Natural killer cell treated with Interleukin-12 subunit alpha and Interleukin-12 subunit beta and Interleukin-15 and Interleukin-18, amount 100 ng/mL, for 72 hours (primary cell): Measurements from ENCODE around the gene GLIPR1L2. TPM values are rescaled to one million over a fixed set of nuclear protein-coding genes. Genes with fewer than 3 reads are reported as not detected.
"Not testable (repeated sequence)": the region's sequence is repeated elsewhere in the genome, so short reads cannot be mapped to it uniquely, and the experiment has no call there.

Experiments used
- ATAC-seq, 2 donors: fragments of 150-1000 bp; cut with Tn5 transposase in 1 of 2; sonication (Bioruptor Pico), chemical (Tn5 transposase) in 1 of 2; 2 replicates each; pipeline ENCODE4 v1.10.0; 2021
- DNase-seq: peaks from one replicate; pipeline ENCODE4 v3.0.0; 2022; ENCODE audit warnings: low spot score
- H3K27ac Mint-ChIP-seq, 2 donors: 1 replicate in 1 of 2; 2 replicates in 1 of 2; pipeline ENCODE4 v1.8.0; 2022; ENCODE audit warnings: mixed read lengths in 2 of 2, mild to moderate bottlenecking in 1 of 2, moderate library complexity in 1 of 2
- H3K27me3 Mint-ChIP-seq, 2 donors: 1 replicate in 1 of 2; 2 replicates in 1 of 2; pipeline ENCODE4 v1.8.0; 2022; ENCODE audit warnings: mixed read lengths in 2 of 2
- H3K36me3 Mint-ChIP-seq: one replicate; pipeline ENCODE4 v1.8.0; 2022; ENCODE audit warnings: mixed read lengths
- H3K4me1 Mint-ChIP-seq, 2 donors: 1 replicate in 1 of 2; 2 replicates in 1 of 2; pipeline ENCODE4 v1.8.0; 2022; ENCODE audit warnings: low read depth in 2 of 2, mixed read lengths in 2 of 2, mild to moderate bottlenecking in 1 of 2
- H3K4me3 Mint-ChIP-seq: one replicate; pipeline ENCODE4 v1.8.0; 2022; ENCODE audit warnings: mixed read lengths
- H3K9me3 Mint-ChIP-seq: 2 replicates; pipeline ENCODE4 v1.8.0; 2022; ENCODE audit warnings: mixed read lengths
- total RNA-seq, 2 donors: library from RNA; stranded (reverse); gene quantifications; one replicate each; pipeline ENCODE4 v1.2.3, GENCODE V29; 2022

The GLIPR1L2 gene
- 1 to 10 TPM in 1 of 2 donors, not detected in 1; 1.0 TPM for total RNA-seq

DNA sequence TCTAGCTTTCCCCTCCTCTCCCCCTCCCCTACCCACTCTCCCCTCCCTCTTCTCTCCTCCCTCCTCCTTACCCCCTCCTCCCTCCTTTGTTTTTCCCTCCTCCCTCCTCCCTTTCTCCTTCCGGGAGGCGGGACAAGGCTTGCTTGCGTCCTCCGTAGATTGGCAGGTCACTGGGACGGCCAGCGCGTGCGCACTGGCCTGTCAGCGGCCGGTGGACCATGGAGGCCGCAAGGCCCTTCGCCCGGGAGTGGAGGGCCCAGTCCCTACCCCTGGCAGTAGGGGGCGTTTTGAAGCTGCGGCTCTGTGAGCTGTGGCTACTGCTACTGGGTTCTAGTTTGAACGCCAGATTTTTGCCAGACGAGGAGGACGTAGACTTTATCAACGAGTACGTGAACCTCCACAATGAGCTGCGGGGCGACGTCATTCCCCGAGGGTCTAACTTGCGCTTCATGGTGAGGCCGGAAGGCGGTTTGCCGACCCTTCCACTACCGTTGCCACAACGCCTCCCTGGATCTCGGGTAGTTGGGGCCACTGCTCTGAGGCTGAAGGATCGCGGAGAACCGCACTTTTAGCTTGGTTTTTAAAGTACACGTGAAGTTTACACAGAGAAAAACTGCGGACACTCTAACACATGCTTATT, at the start of gene GLIPR1L2:
Gene GLIPR1L2 (plus strand): TSS at position 191 of the 640 bp plus-strand sequence. CDS start 28 bp downstream, at position 219.
- Mint-ChIP-seq H3K27me3 (peaks cover 0 to 4% of the 10 kb centered on the region in 2 donors), H3K4me3 (peak within 1 kb of the TSS; percentile 95), H3K27ac (peak within 1 kb of the TSS; percentile 97 to 98), H3K36me3 (no peaks in the 10 kb centered on the region), H3K9me3 (no peaks in the 10 kb centered on the region), H3K4me1 (peaks cover 26 to 41% of the 10 kb centered on the region in 2 donors)
- DNase-seq (peak; percentile 95), ATAC-seq (peak; percentile 99 to 100)

DNA sequence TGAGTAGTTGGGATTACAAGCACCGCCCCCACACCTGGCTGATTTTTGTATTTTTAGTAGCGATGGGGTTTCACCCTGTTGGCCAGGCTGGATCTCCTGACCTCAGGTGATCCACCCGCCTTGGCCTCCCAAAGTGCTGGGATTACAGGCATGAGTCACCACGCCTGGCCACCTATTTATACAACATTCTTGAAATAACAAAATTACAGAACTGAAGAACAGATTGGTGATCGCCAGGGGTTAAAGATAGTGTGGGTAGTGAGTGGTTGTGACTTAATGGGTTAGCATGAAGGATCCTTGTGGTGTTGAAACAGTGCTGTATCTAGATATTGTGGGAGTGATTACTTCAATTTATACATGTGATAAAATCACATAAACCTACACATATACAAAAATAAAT, 49.0 kb upstream of the GLIPR1L2 start:
- Mint-ChIP-seq H3K27me3 (peaks cover 0 to 7% of the 10 kb centered on the region in 2 donors), H3K27ac (no peak overlapping the region), H3K4me3 (no peak overlapping the region), H3K9me3 (no peaks in the 10 kb centered on the region), H3K36me3 (no peaks in the 10 kb centered on the region), H3K4me1 (peaks cover 5 to 7% of the 10 kb centered on the region in 2 donors)
- DNase-seq = no peak
- ATAC-seq = no peak

DNA sequence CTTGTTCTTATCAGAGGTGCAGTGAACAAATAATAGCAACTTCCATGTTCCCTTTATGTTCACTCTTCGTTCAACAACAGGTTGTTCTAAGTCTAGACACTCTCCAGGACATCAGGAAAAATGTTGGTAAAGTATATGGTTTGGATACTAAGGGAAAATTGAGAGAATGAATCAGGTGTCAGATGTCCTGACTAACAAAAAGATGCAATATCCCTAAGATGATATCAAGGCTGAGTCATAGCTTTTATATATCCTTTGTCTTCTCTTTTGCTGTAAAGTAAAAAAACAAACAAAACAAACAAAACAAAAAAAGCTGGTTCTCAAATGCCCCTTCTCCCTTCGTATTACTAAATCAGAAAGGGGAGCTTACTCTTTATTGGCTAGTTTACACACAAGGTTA, 45.4 kb upstream of the GLIPR1L2 start:
- no peak overlapping the region for H3K4me3 Mint-ChIP-seq
- no peak overlapping the region for H3K27ac Mint-ChIP-seq
- no peak for DNase-seq
- no peak for ATAC-seq
- no peaks in the 10 kb centered on the region for H3K9me3 Mint-ChIP-seq
- H3K4me1 Mint-ChIP-seq = peaks cover 0 to 6% of the 10 kb centered on the region in 2 donors
- no peaks in the 10 kb centered on the region for H3K36me3 Mint-ChIP-seq
- H3K27me3 Mint-ChIP-seq = peaks cover 0 to 4% of the 10 kb centered on the region in 2 donors

DNA sequence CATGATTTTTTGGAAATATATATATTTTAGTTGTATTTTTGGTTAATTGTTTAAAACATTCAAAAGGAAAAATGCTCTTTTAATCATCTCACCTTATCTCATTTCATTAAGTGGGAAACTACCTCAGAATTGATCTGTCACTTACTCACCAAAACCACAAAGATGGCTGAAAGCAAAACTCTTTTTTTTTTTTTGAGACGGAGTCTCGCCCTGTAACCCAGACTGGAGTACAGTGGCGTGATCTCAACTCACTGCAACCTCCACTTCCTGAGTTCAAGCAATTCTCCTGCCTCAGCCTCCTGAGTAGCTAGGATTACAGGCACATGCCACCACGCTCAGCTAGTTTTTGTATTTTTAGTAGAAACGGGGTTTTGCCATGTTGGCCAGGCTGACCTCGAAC, 44.7 kb upstream of the GLIPR1L2 start:
- not testable (repeated sequence) for H3K4me1 Mint-ChIP-seq, H3K36me3 Mint-ChIP-seq, H3K27me3 Mint-ChIP-seq, H3K4me3 Mint-ChIP-seq, DNase-seq, H3K9me3 Mint-ChIP-seq, H3K27ac Mint-ChIP-seq
- peak; percentile 77 to 78 for ATAC-seq

DNA sequence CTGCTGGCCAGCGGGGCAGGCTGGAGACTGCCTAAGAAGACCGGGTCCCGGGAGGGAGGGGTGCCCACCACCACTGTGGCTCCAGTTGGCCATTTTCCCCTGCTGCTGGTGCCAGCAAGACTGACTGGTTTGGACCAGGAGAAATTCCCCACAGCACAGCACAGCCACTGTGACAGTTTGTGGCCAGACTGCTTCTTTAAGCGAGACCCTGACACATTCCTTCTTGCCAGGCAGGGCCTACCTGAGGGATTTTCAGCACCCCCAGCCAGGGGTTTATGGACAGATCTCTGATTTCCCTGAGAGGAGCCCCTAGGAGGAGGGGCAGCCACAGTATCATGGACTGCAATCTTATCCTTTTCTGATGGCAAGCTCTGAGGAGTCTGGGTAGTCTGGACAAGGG, 40.9 kb upstream of the GLIPR1L2 start:
- no peak for ATAC-seq
- Mint-ChIP-seq H3K27ac (no peak overlapping the region), H3K9me3 (peaks cover 18% of the 10 kb centered on the region), H3K4me1 (peaks cover 0 to 6% of the 10 kb centered on the region in 2 donors), H3K4me3 (no peak overlapping the region), H3K36me3 (peaks cover 28% of the 10 kb centered on the region), H3K27me3 (peaks cover 0 to 4% of the 10 kb centered on the region in 2 donors)
- DNase-seq = no peak

DNA sequence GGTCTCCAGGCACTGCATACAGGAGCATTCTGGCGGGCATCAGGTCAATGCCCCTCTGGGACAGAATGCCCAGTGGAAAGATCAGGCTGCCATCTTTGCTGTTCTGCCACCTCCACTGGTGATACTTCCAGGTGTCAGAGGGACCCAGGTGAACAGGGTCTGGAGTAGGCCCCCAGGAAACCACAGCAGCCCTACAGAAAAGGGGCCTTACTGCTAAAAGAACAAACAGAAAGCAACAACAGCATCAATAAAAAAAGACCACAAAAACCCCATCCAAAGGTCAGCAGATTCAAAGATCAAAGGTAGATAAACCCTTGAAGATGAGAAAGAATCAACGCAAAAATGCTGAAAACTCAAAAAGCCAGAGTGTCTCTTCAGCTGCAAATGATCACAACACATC, 40.5 kb upstream of the GLIPR1L2 start:
- no peak for ATAC-seq
- H3K4me3 Mint-ChIP-seq = no peak overlapping the region
- no peak overlapping the region for H3K27ac Mint-ChIP-seq
- no peak for DNase-seq
- peaks cover 21% of the 10 kb centered on the region for H3K9me3 Mint-ChIP-seq
- H3K27me3 Mint-ChIP-seq = peaks cover 0 to 3% of the 10 kb centered on the region in 2 donors
- H3K4me1 Mint-ChIP-seq = peaks cover 0 to 6% of the 10 kb centered on the region in 2 donors
- peaks cover 31% of the 10 kb centered on the region for H3K36me3 Mint-ChIP-seq

DNA sequence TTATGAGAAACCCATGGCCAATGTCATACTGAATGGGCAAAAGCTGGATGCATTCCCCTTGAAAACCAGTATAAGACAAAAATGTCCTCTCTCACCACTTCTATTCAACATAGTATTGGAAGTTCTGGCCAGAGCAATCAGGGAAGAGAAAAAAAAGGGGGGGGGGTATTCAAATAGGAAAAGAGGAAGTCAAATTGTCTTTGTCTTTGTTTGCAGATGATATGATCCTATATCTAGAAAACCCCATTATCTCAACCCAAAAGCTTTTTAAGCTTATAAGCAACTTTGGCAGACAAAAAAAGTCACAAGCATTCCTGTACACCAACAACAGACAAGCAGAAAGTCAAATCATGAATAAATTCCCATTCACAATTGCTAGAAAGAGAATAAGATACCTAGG, 36.9 kb upstream of the GLIPR1L2 start:
- peaks cover 31% of the 10 kb centered on the region for H3K36me3 Mint-ChIP-seq
- H3K4me1 Mint-ChIP-seq = no peaks in the 10 kb centered on the region
- H3K9me3 Mint-ChIP-seq = peaks cover 21% of the 10 kb centered on the region
- DNase-seq = no peak
- peaks cover 0 to 2% of the 10 kb centered on the region in 2 donors for H3K27me3 Mint-ChIP-seq
- ATAC-seq = no peak
- H3K4me3 Mint-ChIP-seq = no peak overlapping the region
- no peak overlapping the region for H3K27ac Mint-ChIP-seq

DNA sequence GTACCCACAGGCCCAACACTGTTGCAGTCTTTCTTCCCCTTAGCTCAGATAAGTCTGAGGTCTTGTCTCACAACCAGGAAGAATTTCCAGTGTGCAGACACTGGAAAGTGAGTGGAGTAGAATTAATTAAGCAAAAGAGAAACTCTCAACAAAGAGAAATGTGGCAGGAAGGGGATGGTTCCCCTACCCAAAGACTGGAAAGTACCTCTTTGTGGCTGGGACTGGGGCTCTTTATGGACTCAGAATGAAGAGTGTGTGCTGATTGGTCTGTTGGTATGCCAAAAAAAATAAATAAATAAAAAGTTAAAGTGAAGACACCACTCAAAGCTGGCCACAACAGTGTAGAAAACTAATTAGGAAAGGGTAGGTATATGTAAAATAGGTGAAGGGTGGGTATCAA, 30.0 kb upstream of the GLIPR1L2 start:
- no peaks in the 10 kb centered on the region for H3K27me3 Mint-ChIP-seq
- no peak overlapping the region for H3K4me3 Mint-ChIP-seq
- ATAC-seq = peak; percentile 62 to 82
- peaks cover 8% of the 10 kb centered on the region for H3K9me3 Mint-ChIP-seq
- peaks cover 13 to 19% of the 10 kb centered on the region in 2 donors for H3K4me1 Mint-ChIP-seq
- peak overlapping the region; percentile 32 to 92 for H3K27ac Mint-ChIP-seq
- DNase-seq = no peak
- H3K36me3 Mint-ChIP-seq = no peaks in the 10 kb centered on the region

DNA sequence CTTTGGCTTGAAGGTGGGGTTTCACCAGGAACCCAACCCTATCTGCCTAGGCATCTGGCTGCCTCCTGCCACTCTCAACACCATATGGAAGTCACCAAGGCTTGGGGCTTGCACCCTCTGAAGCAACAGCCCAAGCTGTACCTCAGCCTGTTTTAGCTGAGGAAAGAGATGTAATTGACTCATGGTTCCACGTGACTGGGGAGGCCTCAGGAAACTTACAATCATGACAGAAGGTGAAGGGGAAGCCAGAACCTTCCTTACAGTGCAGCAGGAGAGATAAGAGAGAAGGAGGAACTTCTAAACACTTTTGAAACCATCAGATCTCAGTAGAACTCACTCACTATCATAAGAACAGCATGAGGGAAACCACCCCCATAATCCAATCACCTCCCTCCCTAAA, 29.5 kb upstream of the GLIPR1L2 start:
- Mint-ChIP-seq H3K4me1 (peaks cover 18 to 20% of the 10 kb centered on the region in 2 donors), H3K9me3 (peaks cover 8% of the 10 kb centered on the region), H3K36me3 (no peaks in the 10 kb centered on the region), H3K4me3 (no peak overlapping the region), H3K27me3 (no peaks in the 10 kb centered on the region), H3K27ac (peak overlapping the region; percentile 32 to 92)
- no peak for DNase-seq
- ATAC-seq = peak; percentile 36 to 70

DNA sequence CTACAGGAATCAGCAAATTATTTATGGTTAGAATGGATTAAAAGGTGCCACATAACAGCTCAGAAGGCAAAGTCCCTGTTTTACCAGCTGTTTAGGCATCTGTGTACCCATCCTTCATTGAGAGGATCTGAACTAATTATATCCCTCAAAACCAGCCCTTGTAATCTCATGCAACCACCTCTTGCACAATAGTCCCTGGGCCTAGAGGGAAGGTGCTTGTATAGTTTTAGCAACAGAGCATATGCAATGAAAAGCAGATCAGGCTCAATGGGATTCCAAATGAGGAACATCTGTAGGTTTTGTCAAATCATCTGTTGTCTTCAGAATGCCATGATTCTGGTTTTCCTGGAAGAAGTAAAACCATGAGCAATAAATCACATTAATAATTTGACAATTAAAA, 26.0 kb upstream of the GLIPR1L2 start:
- Mint-ChIP-seq H3K4me3 (no peak overlapping the region), H3K36me3 (no peaks in the 10 kb centered on the region), H3K27ac (no peak overlapping the region), H3K9me3 (peaks cover 7% of the 10 kb centered on the region), H3K4me1 (peaks cover 19 to 22% of the 10 kb centered on the region in 2 donors), H3K27me3 (no peaks in the 10 kb centered on the region)
- no peak for ATAC-seq
- no peak for DNase-seq

DNA sequence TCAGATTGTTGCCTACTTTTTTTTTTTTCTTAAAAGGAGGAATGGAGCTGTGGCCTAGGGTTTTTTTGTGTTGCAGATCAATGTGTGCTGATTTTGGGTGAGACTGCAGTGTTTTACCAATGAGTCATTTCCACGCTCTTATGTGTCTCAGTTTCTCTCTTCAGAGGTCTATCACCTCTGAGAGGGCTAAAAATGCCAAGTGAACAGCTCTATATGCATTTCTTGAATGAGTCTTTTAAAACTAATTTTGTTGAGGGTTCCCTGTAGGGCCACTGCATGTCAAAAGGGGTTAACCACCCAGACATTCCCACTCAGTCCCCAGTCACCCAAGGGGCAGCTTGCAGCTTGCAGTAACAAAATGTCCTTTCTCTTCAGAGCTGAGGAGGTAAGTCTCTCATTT, 24.3 kb upstream of the GLIPR1L2 start:
- no peaks in the 10 kb centered on the region for H3K27me3 Mint-ChIP-seq
- no peaks in the 10 kb centered on the region for H3K36me3 Mint-ChIP-seq
- ATAC-seq (peak; percentile 11 to 66), DNase-seq (no peak)
- peaks cover under 1% of the 10 kb centered on the region for H3K9me3 Mint-ChIP-seq
- no peak overlapping the region for H3K27ac Mint-ChIP-seq
- H3K4me1 Mint-ChIP-seq = peaks cover 4 to 11% of the 10 kb centered on the region in 2 donors
- no peak overlapping the region for H3K4me3 Mint-ChIP-seq

DNA sequence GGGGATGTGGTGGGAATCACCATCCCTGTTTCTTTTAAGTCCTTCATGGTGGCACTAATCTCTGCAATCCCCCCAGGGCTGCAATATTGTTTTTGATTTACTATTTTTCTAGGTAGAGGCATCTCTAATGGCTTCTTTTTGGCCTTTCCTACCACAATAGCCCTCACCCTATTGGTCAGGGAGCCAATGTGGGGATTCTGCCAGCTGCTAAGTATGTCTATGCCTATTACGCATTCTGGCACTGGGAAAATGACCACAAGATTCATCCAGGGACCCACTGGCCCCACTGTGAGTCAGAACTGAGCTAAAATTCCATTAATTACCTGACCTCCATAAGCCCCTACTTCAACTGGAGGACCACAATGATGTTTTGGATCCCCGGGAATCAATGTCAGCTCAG, 15.9 kb upstream of the GLIPR1L2 start:
- DNase-seq = no peak
- no peak for ATAC-seq
- Mint-ChIP-seq H3K4me1 (no peaks in the 10 kb centered on the region), H3K9me3 (no peaks in the 10 kb centered on the region), H3K27me3 (no peaks in the 10 kb centered on the region), H3K4me3 (no peak overlapping the region), H3K27ac (no peak overlapping the region), H3K36me3 (no peaks in the 10 kb centered on the region)

DNA sequence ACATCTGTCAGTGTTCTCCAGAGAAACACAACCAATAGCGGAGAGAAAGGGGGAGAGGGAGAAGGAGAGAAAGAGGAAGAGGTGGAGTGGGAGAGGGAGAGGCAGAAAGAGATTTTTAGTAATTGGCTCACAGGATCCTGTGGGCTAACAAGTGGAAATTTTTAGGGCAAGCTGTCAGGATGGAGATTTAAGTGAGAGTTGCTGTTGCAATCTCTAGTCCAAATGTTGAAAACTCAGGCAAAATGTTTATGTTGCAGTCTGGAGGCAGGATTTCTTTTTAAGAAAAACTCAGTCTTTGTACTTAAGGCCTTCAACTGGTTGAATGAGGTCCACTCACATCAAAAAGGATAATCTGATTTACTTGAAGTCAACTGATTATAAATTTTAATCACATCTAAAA, 12.5 kb upstream of the GLIPR1L2 start:
- Mint-ChIP-seq H3K9me3 (no peaks in the 10 kb centered on the region), H3K36me3 (no peaks in the 10 kb centered on the region), H3K27ac (no peak overlapping the region), H3K27me3 (no peaks in the 10 kb centered on the region), H3K4me1 (no peaks in the 10 kb centered on the region), H3K4me3 (no peak overlapping the region)
- no peak for ATAC-seq
- DNase-seq = no peak

DNA sequence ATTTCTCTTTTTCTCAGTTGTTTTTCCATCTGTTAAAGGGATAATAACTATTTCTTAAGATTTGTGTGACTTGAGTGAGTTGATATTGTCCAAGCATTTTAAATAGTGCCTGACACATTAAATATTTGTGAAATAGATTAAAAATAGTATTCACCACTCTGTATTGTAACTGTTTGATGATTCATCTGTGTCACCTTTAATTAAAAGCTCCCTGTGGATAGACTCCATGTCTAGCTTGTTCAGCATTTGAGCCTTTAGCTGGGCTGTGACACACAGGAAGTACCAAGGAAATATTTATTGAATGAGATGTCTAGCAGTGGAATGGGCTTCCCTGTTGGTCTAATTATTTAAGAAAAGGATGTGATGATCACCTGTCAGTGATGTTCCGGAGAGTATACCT, 1.8 kb upstream of the GLIPR1L2 start:
- Mint-ChIP-seq H3K9me3 (no peaks in the 10 kb centered on the region), H3K4me3 (peak overlapping the region; percentile 95), H3K36me3 (no peaks in the 10 kb centered on the region), H3K27me3 (no peaks in the 10 kb centered on the region), H3K4me1 (peaks cover 26 to 36% of the 10 kb centered on the region in 2 donors), H3K27ac (peak overlapping the region; percentile 97 to 98)
- no peak for ATAC-seq
- DNase-seq = no peak

DNA sequence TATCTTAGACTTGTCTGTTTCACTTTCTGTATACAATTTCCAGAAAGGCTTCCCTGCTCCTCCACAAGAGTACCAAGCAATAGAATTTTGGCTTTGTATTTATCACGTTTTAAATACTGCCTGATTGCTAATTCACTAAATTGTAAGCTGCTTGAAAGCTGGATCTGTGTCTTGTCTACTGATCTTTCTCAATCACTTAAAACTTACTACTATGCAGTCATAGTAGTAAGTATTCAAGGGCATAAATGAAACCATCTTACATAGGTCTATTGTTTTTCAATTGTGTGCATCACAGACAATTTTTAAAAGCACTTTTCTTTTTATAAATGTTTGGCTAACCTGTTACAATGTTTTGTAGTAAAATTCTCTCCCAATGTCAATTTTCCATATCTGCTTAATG, 1.2 kb upstream of the GLIPR1L2 start:
- DNase-seq = no peak
- peak overlapping the region; percentile 97 to 98 for H3K27ac Mint-ChIP-seq

More for the DNA sequence above, 1.2 kb upstream of the GLIPR1L2 start:
- H3K27me3 Mint-ChIP-seq = no peaks in the 10 kb centered on the region
- H3K4me1 Mint-ChIP-seq = peaks cover 26 to 36% of the 10 kb centered on the region in 2 donors
- H3K9me3 Mint-ChIP-seq = no peaks in the 10 kb centered on the region
- H3K4me3 Mint-ChIP-seq = peak overlapping the region; percentile 95
- ATAC-seq = no peak
- H3K36me3 Mint-ChIP-seq = no peaks in the 10 kb centered on the region
